HepG2 (cell line): ENCODE data around the gene TMC2. TPM values are rescaled to one million over a fixed set of nuclear protein-coding genes. Genes with fewer than 3 reads are reported as not detected.

Source experiments
- AHR ChIP-seq: IDR thresholded peaks from 2 replicates; pipeline ENCODE4 v1.6.1; 2018; ENCODE audit warnings: missing genetic modification reagents, missing compliant biosample characterization
- CC2D1A ChIP-seq: sonication (generic); formaldehyde crosslinking; IDR thresholded peaks from 2 replicates; pipeline ENCODE4 v1.8.1; 2023; ENCODE audit warnings: mild to moderate bottlenecking, missing genetic modification reagents
- KLF16 ChIP-seq, 2 experiments: sonication (generic) in 1 of 2; formaldehyde crosslinking in 1 of 2; IDR thresholded peaks; 2 replicates each; pipeline versions ENCODE4 v1.6.1 to v1.8.0; 2016 to 2023; ENCODE audit warnings: missing genetic modification reagents in 2 of 2, missing compliant biosample characterization in 1 of 2
- KMT2B ChIP-seq: IDR thresholded peaks from 2 replicates; pipeline ENCODE4 v1.6.1; 2016; ENCODE audit warnings: missing genetic modification reagents, missing compliant biosample characterization
- MTA3 ChIP-seq: sonication (generic); formaldehyde crosslinking; IDR thresholded peaks from 2 replicates; pipeline ENCODE4 v1.4.0; 2020; ENCODE audit warnings: missing genetic modification reagents
- NFKBIZ ChIP-seq: IDR thresholded peaks from 2 replicates; pipeline ENCODE4 v1.6.1; 2018; ENCODE audit warnings: missing genetic modification reagents, missing compliant biosample characterization
- POGZ ChIP-seq: sonication (generic); formaldehyde crosslinking; IDR thresholded peaks from 2 replicates; pipeline ENCODE4 v1.4.0; 2020; ENCODE audit warnings: mild to moderate bottlenecking, missing genetic modification reagents
- ZFY ChIP-seq: sonication (generic); formaldehyde crosslinking; IDR thresholded peaks from 2 replicates; pipeline ENCODE4 v1.4.0; 2020; ENCODE audit warnings: missing genetic modification reagents
- ZNF251 ChIP-seq: sonication (generic); formaldehyde crosslinking; IDR thresholded peaks from 2 replicates; pipeline ENCODE4 v1.9.0; 2021; ENCODE audit warnings: mild to moderate bottlenecking, missing genetic modification reagents
- ZNF296 ChIP-seq: sonication (generic); formaldehyde crosslinking; conservative IDR thresholded peaks from 2 replicates; pipeline ENCODE4 v1.5.0; 2020; ENCODE audit warnings: mild to moderate bottlenecking, missing genetic modification reagents
- ZNF556 ChIP-seq: sonication (generic); formaldehyde crosslinking; IDR thresholded peaks from 2 replicates; pipeline ENCODE4 v1.4.0; 2020; ENCODE audit warnings: mild to moderate bottlenecking, missing genetic modification reagents, borderline replicate concordance
- ZNF598 ChIP-seq: sonication (generic); formaldehyde crosslinking; IDR thresholded peaks from 2 replicates; pipeline ENCODE4 v1.5.1; 2020; ENCODE audit warnings: mild to moderate bottlenecking, missing genetic modification reagents, borderline replicate concordance
- ZNF607 ChIP-seq: sonication (generic); formaldehyde crosslinking; IDR thresholded peaks from 2 replicates; pipeline ENCODE4 v1.5.1; 2020; ENCODE audit warnings: missing genetic modification reagents, mild to moderate bottlenecking, borderline replicate concordance
- ZNF616 ChIP-seq: sonication (generic); formaldehyde crosslinking; IDR thresholded peaks from 2 replicates; pipeline ENCODE4 v1.5.0; 2020; ENCODE audit warnings: low read depth, mild to moderate bottlenecking, missing genetic modification reagents
- ZNF747 ChIP-seq: sonication (generic); formaldehyde crosslinking; IDR thresholded peaks from 2 replicates; pipeline ENCODE4 v1.8.1; 2023; ENCODE audit warnings: missing genetic modification reagents, mild to moderate bottlenecking, borderline replicate concordance
- ZNF891 ChIP-seq: sonication (generic); formaldehyde crosslinking; IDR thresholded peaks from 2 replicates; pipeline ENCODE4 v1.5.0; 2020; ENCODE audit warnings: mild to moderate bottlenecking, missing genetic modification reagents
- ZSCAN25 ChIP-seq: sonication (generic); formaldehyde crosslinking; IDR thresholded peaks from 2 replicates; pipeline ENCODE4 v1.8.0; 2022; ENCODE audit warnings: mild to moderate bottlenecking, missing genetic modification reagents
- polyA plus RNA-seq, 8 experiments: library from polyadenylated mRNA; depleted of rRNA in 3 of 8; stranded (reverse) in 7 of 8; unstranded in 1 of 8; fragments of >200 nt; fragmentation: Illumina TruSeq in 4 of 8; extraction: Trizol in 4 of 8; gene quantifications; 2 replicates each; pipeline versions ENCODE4 v1.2.1 to v1.2.3, GENCODE V29; 2011 to 2016; ENCODE audit warnings: low read depth in 4 of 8, missing spikeins in 1 of 8, mixed read lengths in 1 of 8; ENCODE audit not compliant: insufficient read depth in 1 of 8
- total RNA-seq, 5 experiments: library from RNA; depleted of rRNA; stranded (reverse); fragments of >200 nt; fragmentation: Illumina TruSeq; extraction: Trizol; gene quantifications; 2 replicates each; pipeline ENCODE4 v1.2.3, GENCODE V29; 2016; ENCODE audit warnings: low read depth in 1 of 5
- TF ChIP-seq, protein P1 (sequence below): sonication (generic); formaldehyde crosslinking; IDR thresholded peaks from 2 replicates; pipeline ENCODE4 v1.4.0; 2020; ENCODE audit warnings: low read depth, missing genetic modification reagents
- TF ChIP-seq, protein P2 (sequence below), 2 experiments: sonication (generic) in 1 of 2; formaldehyde crosslinking in 1 of 2; IDR thresholded peaks; 2 replicates each; pipeline versions ENCODE4 v1.4.0 to v1.6.1; 2018 to 2020; ENCODE audit warnings: missing genetic modification reagents in 2 of 2, borderline replicate concordance in 1 of 2, low read depth in 1 of 2, mild to moderate bottlenecking in 1 of 2, missing biosample characterization in 1 of 2
- TF ChIP-seq, protein P3 (sequence below): sonication (generic); formaldehyde crosslinking; IDR thresholded peaks from 2 replicates; pipeline ENCODE4 v1.5.0; 2020; ENCODE audit warnings: missing genetic modification reagents
- TF ChIP-seq, protein P4 (sequence below): sonication (generic); formaldehyde crosslinking; conservative IDR thresholded peaks from 2 replicates; pipeline ENCODE4 v1.8.0; 2022; ENCODE audit warnings: missing genetic modification reagents

Gene TMC2
- total and polyA plus RNA-seq, 2 of the 13 experiments (the other 11 are each of a cell fraction or from before 2014, with no cell fraction given): not detected

DNA sequence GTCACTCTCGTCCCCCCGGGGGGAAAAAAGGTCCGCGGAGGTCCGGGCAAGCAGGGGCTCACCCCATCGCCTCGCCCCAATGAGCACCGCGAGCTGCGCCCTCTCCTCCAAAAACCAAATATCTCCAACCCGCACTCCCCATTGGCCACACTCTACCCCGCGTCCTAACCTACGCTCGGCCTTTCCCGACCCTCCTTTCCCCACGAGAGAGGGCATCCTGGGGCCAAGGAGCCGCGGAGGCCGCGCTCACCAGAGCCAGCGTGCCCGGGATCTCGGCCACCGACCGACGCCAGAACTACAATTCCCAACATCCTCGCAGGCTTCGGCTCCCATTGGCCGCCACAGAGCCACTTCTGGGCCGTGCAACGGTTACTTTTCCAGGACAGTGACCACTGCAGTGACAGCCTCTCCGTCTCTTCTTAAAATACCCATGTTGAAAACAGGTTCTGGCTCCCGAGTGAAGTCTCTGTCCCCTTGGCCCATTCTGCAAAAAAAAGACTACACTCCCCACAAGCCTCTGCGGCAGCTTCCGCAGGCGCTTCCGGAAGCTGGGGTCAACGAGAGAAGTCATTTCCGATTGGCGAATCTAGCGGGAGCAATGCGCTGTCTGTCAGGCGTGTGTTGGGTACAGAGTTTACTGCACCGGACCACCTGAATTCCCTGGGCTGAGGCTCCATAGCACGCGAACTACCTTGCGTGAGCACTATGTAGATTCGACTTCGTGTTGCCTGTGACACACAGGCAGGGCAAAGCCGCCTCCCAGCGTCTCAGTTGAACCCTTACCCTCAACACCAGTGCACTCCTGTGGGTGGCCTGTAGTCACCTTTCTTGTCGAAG lies 27.5 kb upstream of the TMC2 start, which contains the start of gene ZNF343 (continued):
- TF ChIP-seq, protein P1, sequence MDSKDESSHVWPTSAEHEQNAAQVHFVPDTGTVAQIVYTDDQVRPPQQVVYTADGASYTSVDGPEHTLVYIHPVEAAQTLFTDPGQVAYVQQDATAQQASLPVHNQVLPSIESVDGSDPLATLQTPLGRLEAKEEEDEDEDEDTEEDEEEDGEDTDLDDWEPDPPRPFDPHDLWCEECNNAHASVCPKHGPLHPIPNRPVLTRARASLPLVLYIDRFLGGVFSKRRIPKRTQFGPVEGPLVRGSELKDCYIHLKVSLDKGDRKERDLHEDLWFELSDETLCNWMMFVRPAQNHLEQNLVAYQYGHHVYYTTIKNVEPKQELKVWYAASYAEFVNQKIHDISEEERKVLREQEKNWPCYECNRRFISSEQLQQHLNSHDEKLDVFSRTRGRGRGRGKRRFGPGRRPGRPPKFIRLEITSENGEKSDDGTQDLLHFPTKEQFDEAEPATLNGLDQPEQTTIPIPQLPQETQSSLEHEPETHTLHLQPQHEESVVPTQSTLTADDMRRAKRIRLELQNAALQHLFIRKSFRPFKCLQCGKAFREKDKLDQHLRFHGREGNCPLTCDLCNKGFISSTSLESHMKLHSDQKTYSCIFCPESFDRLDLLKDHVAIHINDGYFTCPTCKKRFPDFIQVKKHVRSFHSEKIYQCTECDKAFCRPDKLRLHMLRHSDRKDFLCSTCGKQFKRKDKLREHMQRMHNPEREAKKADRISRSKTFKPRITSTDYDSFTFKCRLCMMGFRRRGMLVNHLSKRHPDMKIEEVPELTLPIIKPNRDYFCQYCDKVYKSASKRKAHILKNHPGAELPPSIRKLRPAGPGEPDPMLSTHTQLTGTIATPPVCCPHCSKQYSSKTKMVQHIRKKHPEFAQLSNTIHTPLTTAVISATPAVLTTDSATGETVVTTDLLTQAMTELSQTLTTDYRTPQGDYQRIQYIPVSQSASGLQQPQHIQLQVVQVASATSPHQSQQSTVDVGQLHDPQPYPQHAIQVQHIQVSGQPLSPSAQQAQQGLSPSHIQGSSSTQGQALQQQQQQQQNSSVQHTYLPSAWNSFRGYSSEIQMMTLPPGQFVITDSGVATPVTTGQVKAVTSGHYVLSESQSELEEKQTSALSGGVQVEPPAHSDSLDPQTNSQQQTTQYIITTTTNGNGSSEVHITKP (CRISPR knock-in tag): no peak; the same call in 1 of the 2 replicates
- TF ChIP-seq ZNF747 (CRISPR knock-in tag): peak; percentile 18
- TF ChIP-seq, protein P2, sequence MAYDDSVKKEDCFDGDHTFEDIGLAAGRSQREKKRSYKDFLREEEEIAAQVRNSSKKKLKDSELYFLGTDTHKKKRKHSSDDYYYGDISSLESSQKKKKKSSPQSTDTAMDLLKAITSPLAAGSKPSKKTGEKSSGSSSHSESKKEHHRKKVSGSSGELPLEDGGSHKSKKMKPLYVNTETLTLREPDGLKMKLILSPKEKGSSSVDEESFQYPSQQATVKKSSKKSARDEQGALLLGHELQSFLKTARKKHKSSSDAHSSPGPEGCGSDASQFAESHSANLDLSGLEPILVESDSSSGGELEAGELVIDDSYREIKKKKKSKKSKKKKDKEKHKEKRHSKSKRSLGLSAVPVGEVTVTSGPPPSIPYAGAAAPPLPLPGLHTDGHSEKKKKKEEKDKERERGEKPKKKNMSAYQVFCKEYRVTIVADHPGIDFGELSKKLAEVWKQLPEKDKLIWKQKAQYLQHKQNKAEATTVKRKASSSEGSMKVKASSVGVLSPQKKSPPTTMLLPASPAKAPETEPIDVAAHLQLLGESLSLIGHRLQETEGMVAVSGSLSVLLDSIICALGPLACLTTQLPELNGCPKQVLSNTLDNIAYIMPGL (CRISPR knock-in tag; IDR thresholded peaks at IDR 0.05; ENCODE audit: borderline replicate concordance in 1 of 2, low read depth in 1 of 2): peak; percentile 79 to 83; a peak in 3 of 4 replicates
- TF ChIP-seq KMT2B (CRISPR knock-in tag): peak; percentile 93
- peak; percentile 80 for TF ChIP-seq ZNF598 (CRISPR knock-in tag)
- TF ChIP-seq ZFY (CRISPR knock-in tag): peak; percentile 99
- TF ChIP-seq MTA3 (CRISPR knock-in tag): no peak
- peak; percentile 81 for TF ChIP-seq ZNF891 (CRISPR knock-in tag)
- no peak for TF ChIP-seq NFKBIZ (CRISPR knock-in tag)
- TF ChIP-seq POGZ (CRISPR knock-in tag): no peak; the same call in 1 of the 2 replicates
- no peak for TF ChIP-seq ZNF556 (CRISPR knock-in tag)
- TF ChIP-seq, protein P3, sequence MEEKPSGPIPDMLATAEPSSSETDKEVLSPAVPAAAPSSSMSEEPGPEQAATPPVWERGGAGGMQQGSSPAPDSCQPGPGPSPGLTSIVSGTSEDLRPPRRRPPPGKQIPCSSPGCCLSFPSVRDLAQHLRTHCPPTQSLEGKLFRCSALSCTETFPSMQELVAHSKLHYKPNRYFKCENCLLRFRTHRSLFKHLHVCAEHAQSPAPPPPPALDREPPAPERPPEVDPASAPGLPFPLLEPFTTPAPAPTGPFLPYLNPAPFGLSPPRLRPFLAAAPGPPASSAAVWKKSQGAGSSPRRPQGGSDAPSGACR (CRISPR knock-in tag): peak; percentile 25; the same call in 1 of the 2 replicates
- TF ChIP-seq, protein P4, sequence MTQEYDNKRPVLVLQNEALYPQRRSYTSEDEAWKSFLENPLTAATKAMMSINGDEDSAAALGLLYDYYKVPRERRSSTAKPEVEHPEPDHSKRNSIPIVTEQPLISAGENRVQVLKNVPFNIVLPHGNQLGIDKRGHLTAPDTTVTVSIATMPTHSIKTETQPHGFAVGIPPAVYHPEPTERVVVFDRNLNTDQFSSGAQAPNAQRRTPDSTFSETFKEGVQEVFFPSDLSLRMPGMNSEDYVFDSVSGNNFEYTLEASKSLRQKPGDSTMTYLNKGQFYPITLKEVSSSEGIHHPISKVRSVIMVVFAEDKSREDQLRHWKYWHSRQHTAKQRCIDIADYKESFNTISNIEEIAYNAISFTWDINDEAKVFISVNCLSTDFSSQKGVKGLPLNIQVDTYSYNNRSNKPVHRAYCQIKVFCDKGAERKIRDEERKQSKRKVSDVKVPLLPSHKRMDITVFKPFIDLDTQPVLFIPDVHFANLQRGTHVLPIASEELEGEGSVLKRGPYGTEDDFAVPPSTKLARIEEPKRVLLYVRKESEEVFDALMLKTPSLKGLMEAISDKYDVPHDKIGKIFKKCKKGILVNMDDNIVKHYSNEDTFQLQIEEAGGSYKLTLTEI (CRISPR knock-in tag): no peak
- TF ChIP-seq ZSCAN25 (CRISPR knock-in tag): no peak
- peak; percentile 70; the same call in 1 of the 2 replicates for TF ChIP-seq AHR
- TF ChIP-seq KLF16 (CRISPR knock-in tag; IDR thresholded peaks at IDR 0.05): peak; percentile 15 to 82; a peak in 2 of 4 replicates
- TF ChIP-seq ZNF251 (CRISPR knock-in tag): no peak; the same call in 1 of the 2 replicates
- TF ChIP-seq ZNF616: peak; percentile 91
- no peak for TF ChIP-seq CC2D1A (CRISPR knock-in tag)
- peak; percentile 90 for TF ChIP-seq ZNF607
- no peak; the same call in 1 of the 2 replicates for TF ChIP-seq ZNF296 (CRISPR knock-in tag)
